ENCODE results near the gene EFCAB6.

DNA sequence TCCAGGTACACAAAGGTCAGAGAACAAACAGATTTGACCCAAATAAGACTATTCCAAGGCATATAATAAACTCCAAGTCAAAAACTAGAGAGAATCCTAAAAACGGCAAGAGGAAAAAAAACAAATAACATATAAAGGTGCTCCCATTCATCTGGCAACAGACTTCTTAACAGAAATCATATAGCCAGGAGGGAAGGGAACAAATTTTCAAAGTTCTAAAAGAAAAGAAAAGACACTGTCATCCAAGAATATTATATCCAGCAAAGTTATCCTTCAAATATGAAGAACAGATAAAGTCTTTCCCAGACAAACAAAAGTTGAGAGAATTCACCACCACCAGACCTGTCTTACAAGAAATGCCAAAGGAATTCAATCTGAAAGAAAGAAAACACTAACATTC lies 11.1 kb downstream of the EFCAB6 start:
- TF ChIP-seq, protein P1, sequence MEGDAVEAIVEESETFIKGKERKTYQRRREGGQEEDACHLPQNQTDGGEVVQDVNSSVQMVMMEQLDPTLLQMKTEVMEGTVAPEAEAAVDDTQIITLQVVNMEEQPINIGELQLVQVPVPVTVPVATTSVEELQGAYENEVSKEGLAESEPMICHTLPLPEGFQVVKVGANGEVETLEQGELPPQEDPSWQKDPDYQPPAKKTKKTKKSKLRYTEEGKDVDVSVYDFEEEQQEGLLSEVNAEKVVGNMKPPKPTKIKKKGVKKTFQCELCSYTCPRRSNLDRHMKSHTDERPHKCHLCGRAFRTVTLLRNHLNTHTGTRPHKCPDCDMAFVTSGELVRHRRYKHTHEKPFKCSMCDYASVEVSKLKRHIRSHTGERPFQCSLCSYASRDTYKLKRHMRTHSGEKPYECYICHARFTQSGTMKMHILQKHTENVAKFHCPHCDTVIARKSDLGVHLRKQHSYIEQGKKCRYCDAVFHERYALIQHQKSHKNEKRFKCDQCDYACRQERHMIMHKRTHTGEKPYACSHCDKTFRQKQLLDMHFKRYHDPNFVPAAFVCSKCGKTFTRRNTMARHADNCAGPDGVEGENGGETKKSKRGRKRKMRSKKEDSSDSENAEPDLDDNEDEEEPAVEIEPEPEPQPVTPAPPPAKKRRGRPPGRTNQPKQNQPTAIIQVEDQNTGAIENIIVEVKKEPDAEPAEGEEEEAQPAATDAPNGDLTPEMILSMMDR (conservative IDR thresholded peaks at IDR 0.05) = no peak
- TF ChIP-seq EZH2 (IDR thresholded peaks at IDR 0.05; ENCODE audit: low read depth) = no peak

Data from PC-9 (cell line).